Umbilical cord (tissue), 2 donors: Measurements from ENCODE around the gene MLLT3. TPM values are rescaled to one million over a fixed set of nuclear protein-coding genes. Genes with fewer than 3 reads are reported as not detected.
A peak's percentile ranks its signal among the peaks of the same experiment; 100 is the strongest.
"Not testable (repeated sequence)": the region's sequence is repeated elsewhere in the genome, so short reads cannot be mapped to it uniquely, and the experiment has no call there.

Experiments used
- DNase-seq: peaks from one replicate; pipeline ENCODE4 v3.0.0-alpha.2; 2015; ENCODE audit warnings: low spot score
- total RNA-seq: library from RNA; depleted of rRNA; stranded (reverse); fragments of >200 nt; gene quantifications from one replicate; pipeline ENCODE4 v1.2.3, GENCODE V29; 2014; ENCODE audit warnings: low replicate concordance; ENCODE audit not compliant: insufficient read depth

MLLT3 gene
- total RNA-seq, 1 donor from 2014 or later = 23.1 TPM

DNA sequence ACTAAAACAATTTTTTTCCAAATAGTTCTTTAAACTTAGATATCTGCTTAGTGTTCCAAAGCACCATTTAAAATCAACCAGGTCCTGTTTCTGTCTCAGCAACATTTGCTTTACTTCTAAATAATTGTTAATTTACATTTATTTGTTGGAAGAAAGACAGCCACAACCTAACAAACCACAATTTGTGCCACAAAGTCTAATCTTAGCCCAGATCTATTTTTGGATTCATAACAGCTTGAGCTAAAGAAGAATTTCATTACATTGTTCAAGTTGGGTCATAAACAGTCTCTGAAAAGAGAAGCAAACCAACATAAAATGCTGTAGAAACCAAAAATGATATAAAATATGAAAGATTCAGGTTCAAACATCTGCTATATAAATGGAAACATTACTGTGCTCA lies 24.4 kb downstream of the MLLT3 start:
- DNase-seq = no peak

- DNase-seq = no peak
Observed at GRCh38 chr9:20594608-20595007, 27.7 kb downstream of the MLLT3 start.

- DNase-seq = peak; percentile 66
Observed at GRCh38 chr9:20593537-20593936, 28.8 kb downstream of the MLLT3 start.

DNA sequence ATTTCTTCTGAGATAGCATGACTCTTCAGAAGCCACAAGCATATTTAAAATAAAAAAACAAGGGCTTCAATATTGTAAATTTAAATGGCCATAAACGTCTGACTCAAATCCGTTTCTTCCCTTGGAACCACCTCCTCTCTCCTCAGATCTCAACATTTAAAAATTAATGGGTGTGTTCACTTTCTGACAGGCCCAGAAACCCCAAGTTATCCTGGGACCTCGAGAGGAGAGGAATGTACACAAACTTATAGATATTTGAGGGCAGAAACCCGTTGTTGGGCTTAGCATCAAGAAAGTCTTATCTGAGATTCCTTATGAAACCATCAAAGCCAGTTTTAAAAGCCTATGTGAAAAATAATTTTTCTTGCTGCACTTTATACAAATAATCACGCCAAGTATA lies 29.2 kb downstream of the MLLT3 start:
- DNase-seq = peak; percentile 70

DNA sequence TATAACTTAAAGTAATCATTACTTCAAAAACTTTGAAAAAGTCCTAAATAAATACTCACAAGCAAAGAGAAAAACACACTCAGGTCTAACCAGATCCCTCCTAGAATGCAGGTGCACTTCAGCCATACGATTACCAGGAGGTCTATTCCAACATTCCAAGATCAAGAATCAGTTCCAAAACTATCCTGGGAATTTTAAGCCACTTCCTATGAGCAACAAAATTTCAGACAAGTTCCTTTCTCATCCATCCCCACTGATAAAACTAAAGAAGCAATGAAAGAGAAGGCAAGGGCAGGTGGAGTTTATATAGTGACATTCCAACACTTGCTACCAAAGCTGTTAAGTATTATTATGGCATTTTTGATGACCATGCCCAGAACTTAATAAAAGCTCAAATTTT lies 29.6 kb downstream of the MLLT3 start:
- no peak for DNase-seq

GRCh38 chr9:20591223-20591622 lies 31.1 kb downstream of the MLLT3 start:
- DNase-seq = no peak

DNA sequence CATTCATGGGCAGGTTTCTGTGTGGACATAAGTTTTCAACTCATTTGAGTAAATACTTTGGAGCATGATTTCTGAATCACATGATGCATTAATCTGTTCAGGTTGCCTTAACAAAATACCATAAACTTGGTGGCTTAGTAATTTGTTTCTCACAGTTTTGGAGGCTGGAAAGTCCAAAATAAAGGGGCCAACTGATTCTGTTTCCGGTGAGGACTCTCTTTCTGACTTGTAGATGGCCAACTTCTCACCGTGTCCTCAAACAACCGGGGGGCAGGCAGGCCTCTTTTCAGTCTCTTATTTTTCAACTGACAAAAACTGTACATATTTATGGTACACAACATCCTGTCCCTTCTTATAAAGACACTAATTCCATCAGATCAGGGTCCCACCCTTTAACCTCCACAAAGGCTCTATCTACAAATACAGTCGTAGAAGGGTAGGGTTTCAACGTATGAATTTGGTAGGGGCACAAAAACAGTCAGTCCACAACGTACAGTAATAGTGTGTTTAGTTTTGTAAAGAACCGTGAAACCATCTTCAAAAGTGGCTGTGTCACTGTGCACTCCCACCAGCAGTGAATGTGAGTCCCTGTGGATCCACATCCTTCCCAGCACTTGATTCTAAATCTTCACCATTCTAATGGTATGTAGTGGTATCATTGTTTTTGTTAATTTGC lies 37.2 kb downstream of the MLLT3 start:
- no peak for DNase-seq

DNA sequence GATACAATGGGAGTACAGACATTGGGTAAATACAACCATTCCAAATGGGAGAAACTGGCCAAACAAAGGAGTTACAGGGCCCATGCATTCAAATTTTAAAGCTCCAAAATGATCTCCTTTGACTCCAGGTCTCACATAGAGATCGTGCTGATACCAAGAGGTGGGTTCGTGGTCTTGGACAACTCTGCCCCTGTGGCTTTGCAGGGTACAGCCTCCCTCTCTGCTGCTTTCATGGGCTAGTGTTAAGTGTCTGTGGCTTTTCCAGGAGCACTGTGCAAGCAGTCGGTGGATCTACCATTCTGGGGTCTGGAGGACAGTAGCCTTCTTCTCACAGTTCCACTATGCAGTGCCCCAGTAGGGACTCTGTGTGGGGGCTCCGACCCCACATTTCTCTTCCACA lies 39.2 kb downstream of the MLLT3 start:
- DNase-seq = not testable (repeated sequence)

- no peak for DNase-seq
Observed at GRCh38 chr9:20582150-20582549, 40.1 kb downstream of the MLLT3 start.

DNA sequence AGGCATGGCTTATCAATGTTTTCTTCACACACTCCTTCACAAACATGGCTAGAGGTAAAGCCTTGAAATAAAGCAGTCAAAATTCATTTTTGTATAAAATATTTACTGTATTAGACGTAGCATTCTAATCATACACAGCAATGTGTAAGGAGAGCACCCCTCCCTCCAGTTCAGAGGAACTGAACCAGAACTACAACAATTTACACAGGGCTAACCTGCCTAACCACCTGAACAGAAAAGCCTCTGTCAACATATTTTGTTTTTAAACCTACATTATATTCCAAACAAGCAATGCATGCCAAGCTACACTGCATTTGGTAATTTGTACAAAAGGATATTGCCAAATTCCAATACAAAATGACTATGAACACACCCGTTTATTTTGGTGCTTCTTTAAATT lies 41.6 kb downstream of the MLLT3 start:
- no peak for DNase-seq

DNA sequence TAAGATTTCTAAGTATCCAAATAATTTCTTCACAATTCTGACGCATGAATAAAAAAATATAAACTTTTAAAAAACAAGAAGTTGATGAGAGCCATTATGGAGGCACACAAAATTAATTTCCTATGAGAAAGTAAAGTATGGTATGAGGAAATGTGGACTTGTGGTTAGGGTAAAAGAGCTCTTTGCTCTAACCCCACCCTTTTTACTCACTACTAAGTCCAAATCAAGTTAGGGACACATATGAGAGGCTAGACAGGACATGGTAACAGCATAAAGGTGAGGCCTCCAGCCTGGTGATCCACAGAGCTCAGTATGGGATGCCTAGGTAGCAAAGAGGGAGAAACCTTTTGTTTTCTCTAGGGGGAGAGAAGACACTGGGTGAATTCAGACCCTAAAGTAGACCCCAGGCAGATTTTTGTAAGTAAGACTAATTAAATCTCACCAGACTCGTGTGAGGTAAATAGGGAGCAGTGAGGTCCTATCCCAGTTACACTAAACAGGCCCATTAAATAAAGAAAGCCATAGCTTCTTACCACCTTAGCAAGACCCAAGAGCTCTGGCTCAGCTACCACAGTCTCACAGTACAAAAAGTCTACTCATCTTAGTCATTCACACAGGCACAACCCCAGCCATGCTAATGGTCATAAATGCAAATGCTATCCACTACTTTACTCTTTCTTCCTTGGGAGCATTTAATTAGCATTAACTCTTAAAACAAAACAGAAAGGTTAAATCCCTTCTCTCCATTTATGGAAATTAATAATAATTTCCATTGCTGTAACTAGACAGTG lies 42.6 kb downstream of the MLLT3 start:
- DNase-seq = no peak

DNA sequence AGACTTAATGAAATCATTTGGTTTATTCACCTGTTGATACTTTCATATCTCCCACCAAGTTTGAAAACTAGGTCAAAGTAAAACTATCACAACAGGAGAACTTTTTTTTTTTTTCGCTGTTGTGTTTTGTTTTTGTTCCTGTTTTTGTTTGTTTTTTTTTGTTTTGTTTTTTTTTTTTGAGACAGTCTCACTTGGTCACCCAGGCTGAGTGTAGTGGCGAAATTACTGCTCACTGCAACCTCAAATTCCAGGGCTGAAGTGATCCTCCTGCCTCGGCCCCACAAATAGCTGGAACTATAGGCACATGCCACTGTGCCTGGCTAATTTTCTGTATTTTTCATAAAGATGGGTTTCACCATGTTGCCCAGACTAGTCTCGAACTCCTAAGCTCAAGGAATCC lies 49.3 kb downstream of the MLLT3 start:
- DNase-seq = no peak

- no peak for DNase-seq
Observed at GRCh38 chr9:20570756-20571155, 51.5 kb downstream of the MLLT3 start.

GRCh38 chr9:20570087-20570486 lies 52.2 kb downstream of the MLLT3 start:
- no peak for DNase-seq

DNA sequence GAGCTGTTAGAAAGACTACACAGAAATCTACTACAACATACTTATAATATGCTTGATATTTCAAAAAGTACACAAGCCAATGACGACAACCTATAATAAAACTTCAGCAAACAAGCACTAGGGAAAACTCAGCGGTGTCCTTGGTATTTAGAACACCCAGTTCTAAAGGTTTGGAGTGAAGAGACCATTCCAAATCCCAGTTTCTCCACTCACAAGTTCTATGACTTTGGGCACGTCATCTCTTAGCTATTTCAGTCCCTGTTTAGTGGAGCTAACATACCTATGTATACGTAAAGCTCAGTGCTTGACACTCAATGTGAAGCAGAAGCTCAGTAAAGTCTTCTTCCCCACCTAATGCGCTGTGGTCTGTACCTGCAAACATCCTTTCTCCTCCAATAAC lies 52.8 kb downstream of the MLLT3 start:
- no peak for DNase-seq

GRCh38 chr9:20568400-20568799 lies 53.9 kb downstream of the MLLT3 start:
- no peak for DNase-seq

DNA sequence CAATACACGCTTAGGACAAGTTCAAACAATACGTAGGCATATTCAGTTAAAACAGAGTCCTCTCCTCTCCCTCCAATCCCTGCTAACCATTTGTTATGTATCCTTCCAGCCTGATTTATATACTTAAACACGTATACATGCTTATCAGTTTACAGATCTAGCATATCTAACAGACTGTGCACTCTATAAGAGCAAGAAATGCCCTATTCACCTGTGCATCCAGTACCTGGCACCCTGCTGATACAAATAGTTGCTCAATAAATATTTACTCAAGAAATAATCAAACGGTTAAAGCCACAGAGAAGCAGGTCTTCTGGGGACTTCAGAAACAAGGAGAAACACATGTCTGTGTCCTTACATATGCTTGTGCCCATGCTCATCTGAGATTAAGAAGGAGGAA lies 55.9 kb downstream of the MLLT3 start:
- no peak for DNase-seq

- DNase-seq = no peak
Observed at GRCh38 chr9:20564650-20565049, 57.6 kb downstream of the MLLT3 start.

GRCh38 chr9:20563917-20564316 lies 58.4 kb downstream of the MLLT3 start:
- no peak for DNase-seq

DNA sequence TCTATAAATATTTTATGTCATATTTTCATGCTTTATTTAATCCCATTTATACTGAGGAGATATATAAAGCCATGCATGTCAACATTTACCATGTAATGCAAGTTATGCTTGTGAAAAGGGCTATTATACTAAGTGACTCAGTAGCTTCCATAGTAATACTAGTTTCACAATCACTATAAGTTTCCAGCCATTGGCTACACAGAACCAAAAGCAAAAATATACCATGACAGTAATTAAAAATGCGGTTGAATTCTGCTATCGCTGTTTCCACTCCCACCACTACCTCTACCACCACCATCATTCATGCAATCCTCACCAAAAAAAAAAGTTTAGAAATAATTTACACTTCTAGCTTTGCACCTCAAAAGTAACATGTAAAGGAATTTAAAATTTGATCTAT lies 60.2 kb downstream of the MLLT3 start:
- no peak for DNase-seq

DNA sequence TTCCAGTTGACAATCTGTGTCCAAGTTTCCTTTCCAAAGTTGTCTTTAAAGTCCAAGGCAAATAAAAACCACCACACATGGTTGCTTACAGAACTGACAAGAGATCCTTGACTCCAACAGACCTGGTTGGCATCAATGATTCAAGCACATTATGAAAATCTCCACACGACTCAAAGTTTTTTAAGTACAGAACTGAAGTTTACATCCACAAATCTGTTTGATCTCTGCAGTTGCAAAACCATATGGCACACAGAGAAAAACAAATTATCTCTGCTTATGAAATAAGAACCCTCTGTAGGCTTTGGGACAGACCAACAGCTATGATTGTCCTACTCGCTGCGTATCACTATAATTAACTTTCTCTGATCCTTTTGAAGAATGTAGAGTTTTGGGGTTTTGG lies 60.8 kb downstream of the MLLT3 start:
- peak; percentile 78 for DNase-seq

- no peak for DNase-seq
Observed at GRCh38 chr9:20559231-20559890, 62.9 kb downstream of the MLLT3 start.

DNA sequence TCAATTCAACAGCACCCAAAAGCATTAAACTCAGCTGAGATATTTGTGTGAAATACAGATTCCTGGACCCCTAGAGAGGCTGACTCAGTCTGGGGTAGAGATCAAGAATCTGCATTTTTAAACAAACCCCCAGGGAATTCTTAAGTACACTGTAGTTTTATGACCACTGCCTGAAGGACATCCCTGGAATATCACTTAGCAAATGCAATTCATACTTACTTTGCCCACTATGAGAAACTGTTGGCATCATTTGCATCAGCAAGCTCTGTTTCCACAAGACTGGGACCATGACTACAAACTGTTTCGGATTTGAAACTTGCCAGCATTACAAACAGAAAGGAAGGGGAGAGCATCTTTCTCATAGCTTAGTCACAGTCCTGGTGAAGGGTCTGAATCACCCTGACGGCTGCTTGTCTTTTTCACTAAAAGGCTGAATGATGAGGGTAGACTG lies 63.7 kb downstream of the MLLT3 start:
- no peak for DNase-seq
